ENCODE measurements around the gene NDUFS5. TPM values are rescaled to one million over a fixed set of nuclear protein-coding genes. Genes with fewer than 3 reads are reported as not detected.

Gene NDUFS5
- total RNA-seq, 1 experiment from 2014 or later, result 367 TPM

GRCh38 chr1:39063191-39063590 is 37.0 kb downstream of the NDUFS5 start:
- H3K23me2 ChIP-seq (ENCODE audit: insufficient read length, low read depth, low read length, poor library complexity, severe bottlenecking), result no peaks in the 10 kb centered on the region

More at GRCh38 chr1:39063191-39063590, 37.0 kb downstream of the NDUFS5 start:
- H3T11ph ChIP-seq (ENCODE audit: low read length), result no peak overlapping the region
- H3K4ac ChIP-seq (ENCODE audit: low read depth, low read length), result no peak overlapping the region
- no peaks in the 10 kb centered on the region for H3K27me3 ChIP-seq (ENCODE audit: insufficient read depth, low read length)
- H3K27ac ChIP-seq (ENCODE audit: insufficient read length, low read depth, low read length), result no peak overlapping the region
- no peaks in the 10 kb centered on the region for H3K79me2 ChIP-seq (ENCODE audit: insufficient read depth, low read length)
- no peaks in the 10 kb centered on the region for H3K79me1 ChIP-seq (ENCODE audit: insufficient read depth, low read depth, low read length, poor library complexity, severe bottlenecking)
- TF ChIP-seq CTCF (conservative IDR thresholded peaks at IDR 0.05), result no peak
- H4K8ac ChIP-seq (replicated peaks; ENCODE audit: insufficient read length, low read depth, low read length), result no peak overlapping the region
- H4K91ac ChIP-seq (ENCODE audit: insufficient read length, low read depth, low read length), result no peak overlapping the region
- H3K4me2 ChIP-seq (ENCODE audit: insufficient read depth, insufficient read length, low read length), result no peak overlapping the region
- H3K9me3 ChIP-seq (ENCODE audit: control insufficient read depth, low read depth, low read length), result no peaks in the 10 kb centered on the region
- no peak overlapping the region for H3K9ac ChIP-seq (ENCODE audit: extremely low read depth, insufficient read length, low read length)
- H3K56ac ChIP-seq (ENCODE audit: insufficient read length, low read depth, low read length), result no peak overlapping the region
- H2AFZ ChIP-seq (ENCODE audit: low read length), result no peak overlapping the region
- no peak overlapping the region for H2BK120ac ChIP-seq (ENCODE audit: low read depth, low read length, poor library complexity, severe bottlenecking)
- H2BK15ac ChIP-seq (ENCODE audit: low read depth, low read length), result no peak overlapping the region
- H4K5ac ChIP-seq (ENCODE audit: insufficient read length, low read depth, low read length), result no peak overlapping the region
- no CpG with 5 or more reads among the region's 7 CpGs for WGBS (ENCODE audit: extremely low coverage, insufficient read length, low lambda C conversion rate)
- H3K27ac Mint-ChIP-seq, result peak overlapping the region in 1 of 3 experiments; percentile 77; a peak in 1 of 7 replicates
- H3K27me3 Mint-ChIP-seq (ENCODE audit: low read depth), result no peaks in the 10 kb centered on the region
- no peak overlapping the region for H3K14ac ChIP-seq (ENCODE audit: insufficient read depth, low read length)
- no peak overlapping the region for H2BK12ac ChIP-seq (ENCODE audit: insufficient read length, low read depth, low read length)
- no peaks in the 10 kb centered on the region for H3K36me3 Mint-ChIP-seq (ENCODE audit: insufficient read depth in 1 of 3, low read depth in 3 of 3)
- no peak overlapping the region for H2BK5ac ChIP-seq (ENCODE audit: insufficient read length, low read length)
- no peak overlapping the region for H2BK20ac ChIP-seq (ENCODE audit: low read depth, low read length, poor library complexity, severe bottlenecking)
- H3K4me1 ChIP-seq (ENCODE audit: insufficient read depth, low read length), result no peaks in the 10 kb centered on the region
- DNase-seq, result no peak
- no peak overlapping the region for H3K23ac ChIP-seq (ENCODE audit: insufficient read length, low read depth, low read length)
- peaks cover 3% of the 10 kb centered on the region in 2 experiments; a peak in 3 of 4 replicates for H3K4me1 Mint-ChIP-seq
- no peaks in the 10 kb centered on the region for H3K9me3 Mint-ChIP-seq
- no peak overlapping the region for H3K4me3 Mint-ChIP-seq
- no peaks in the 10 kb centered on the region for H4K20me1 ChIP-seq (ENCODE audit: control insufficient read depth, insufficient read depth, insufficient read length)
- H3K18ac ChIP-seq (ENCODE audit: insufficient read length, low read depth, low read length), result no peak overlapping the region
- H2AK5ac ChIP-seq (ENCODE audit: insufficient read length, low read length), result no peak overlapping the region

Measured in H9 (cell line).